Liver (tissue), 9 donors: Measurements from ENCODE around the gene SMIM35. TPM values are rescaled to one million over a fixed set of nuclear protein-coding genes. Genes with fewer than 3 reads are reported as not detected.

Source experiments
- DNase-seq: peaks from one replicate; pipeline ENCODE4 v3.0.0-alpha.2; 2017; ENCODE audit warnings: low spot score
- H3K27ac ChIP-seq, 2 donors: one replicate each; pipeline ENCODE4 v1.7.0; 2013; ENCODE audit warnings: inconsistent platforms in 2 of 2, low read length in 2 of 2, control low read depth in 1 of 2, low read depth in 1 of 2, mild to moderate bottlenecking in 1 of 2
- H3K27me3 ChIP-seq, 4 donors: one replicate each; pipeline versions ENCODE4 v1.6.1 to v1.7.0; 2013; ENCODE audit warnings: low read length in 3 of 4, inconsistent platforms in 1 of 4, mild to moderate bottlenecking in 1 of 4, moderate library complexity in 1 of 4; ENCODE audit not compliant: control insufficient read depth in 4 of 4, insufficient read depth in 4 of 4
- H3K36me3 ChIP-seq, 4 donors: one replicate each; pipeline versions ENCODE4 v1.6.1 to v1.7.0; 2013; ENCODE audit warnings: low read length in 3 of 4, mild to moderate bottlenecking in 3 of 4, low read depth in 1 of 4, moderate library complexity in 1 of 4; ENCODE audit not compliant: control insufficient read depth in 4 of 4, insufficient read depth in 3 of 4
- H3K4me1 ChIP-seq, 4 donors: one replicate each; pipeline versions ENCODE4 v1.6.1 to v1.7.0; 2013; ENCODE audit warnings: low read length in 3 of 4, mild to moderate bottlenecking in 3 of 4, moderate library complexity in 1 of 4; ENCODE audit not compliant: control insufficient read depth in 4 of 4, insufficient read depth in 4 of 4
- H3K4me3 ChIP-seq, 3 donors: one replicate each; pipeline versions ENCODE4 v1.6.1 to v1.7.0; 2013; ENCODE audit warnings: low read length in 3 of 3, control low read depth in 1 of 3, low read depth in 1 of 3, mild to moderate bottlenecking in 1 of 3
- H3K9ac ChIP-seq, 2 donors: one replicate each; pipeline ENCODE4 v1.7.0; 2013; ENCODE audit warnings: low read length in 2 of 2, mild to moderate bottlenecking in 2 of 2, moderate library complexity in 2 of 2, control low read depth in 1 of 2, low read depth in 1 of 2
- H3K9me3 ChIP-seq, 4 donors: one replicate each; pipeline versions ENCODE4 v1.6.1 to v1.7.0; 2013; ENCODE audit warnings: low read length in 3 of 4; ENCODE audit not compliant: control insufficient read depth in 4 of 4
- EGR1 ChIP-seq, 2 donors: IDR thresholded peaks; 2 replicates each; pipeline ENCODE4 v1.6.1; 2016 to 2018; ENCODE audit warnings: antibody characterized with exemption in 2 of 2, low read depth in 2 of 2
- FOXA2 ChIP-seq: IDR thresholded peaks from 2 replicates; pipeline ENCODE4 v1.6.1; 2016; ENCODE audit warnings: antibody characterized with exemption
- GABPA ChIP-seq, 2 donors: IDR thresholded peaks in 1 of 2; conservative IDR thresholded peaks in 1 of 2; 2 replicates each; pipeline ENCODE4 v1.6.1; 2016; ENCODE audit warnings: antibody characterized with exemption in 2 of 2, mild to moderate bottlenecking in 1 of 2, moderate library complexity in 1 of 2
- HNF4A ChIP-seq, 2 donors: conservative IDR thresholded peaks; 2 replicates each; pipeline ENCODE4 v1.6.1; 2016; ENCODE audit warnings: antibody characterized with exemption in 2 of 2, mild to moderate bottlenecking in 2 of 2
- HNF4G ChIP-seq: IDR thresholded peaks from 2 replicates; pipeline ENCODE4 v1.6.1; 2016; ENCODE audit warnings: antibody characterized with exemption
- JUND ChIP-seq, 2 donors: IDR thresholded peaks; 2 replicates each; pipeline ENCODE4 v1.6.1; 2016; ENCODE audit warnings: antibody characterized with exemption in 2 of 2
- NR2F2 ChIP-seq: IDR thresholded peaks from 2 replicates; pipeline ENCODE4 v1.6.1; 2016; ENCODE audit warnings: antibody characterized with exemption
- RAD21 ChIP-seq, 2 donors: IDR thresholded peaks; 2 replicates each; pipeline ENCODE4 v1.6.1; 2016; ENCODE audit warnings: antibody characterized with exemption in 2 of 2, mild to moderate bottlenecking in 2 of 2
- RXRA ChIP-seq, 2 donors: IDR thresholded peaks; 2 replicates each; pipeline ENCODE4 v1.6.1; 2017 to 2018; ENCODE audit warnings: antibody characterized with exemption in 2 of 2, mild to moderate bottlenecking in 1 of 2
- SP1 ChIP-seq: IDR thresholded peaks from 2 replicates; pipeline ENCODE4 v1.6.1; 2018; ENCODE audit warnings: antibody characterized with exemption, mild to moderate bottlenecking
- TAF1 ChIP-seq: conservative IDR thresholded peaks from 2 replicates; pipeline ENCODE4 v1.6.1; 2016; ENCODE audit warnings: antibody characterized with exemption, mild to moderate bottlenecking
- WGBS: extraction: QIAGEN DNeasy Blood & Tissue Kit; methylation state at CpG from one replicate; pipeline ENCODE4 v1.1.7; 2013; 5-methylcytosine and 5-hydroxymethylcytosine counted together
- polyA plus RNA-seq, 2 donors: library from polyadenylated mRNA; stranded (reverse) in 1 of 2; unstranded in 1 of 2; fragments of 200-250 nt in 1 of 2; fragments of >200 nt in 1 of 2; fragmentation: Nextera tagmentation in 1 of 2; extraction: Ambion mirVana in 1 of 2; gene quantifications; one replicate each; pipeline versions ENCODE4 v1.2.1 to v1.2.3, GENCODE V29; 2013 to 2015
- total RNA-seq, 2 donors: library from RNA; depleted of rRNA; stranded (reverse); fragments of >200 nt; gene quantifications; one replicate each; pipeline ENCODE4 v1.2.3, GENCODE V29; 2014
- TF ChIP-seq, protein P1 (sequence below): IDR thresholded peaks from 2 replicates; pipeline ENCODE4 v1.6.1; 2016; ENCODE audit warnings: antibody characterized with exemption
- TF ChIP-seq, protein P2 (sequence below): fragments of 150-350 bp; IDR thresholded peaks from 2 replicates; pipeline ENCODE4 v1.5.1; 2017; ENCODE audit warnings: improper control_type of control experiment, low read depth, low read length; ENCODE audit not compliant: missing input control
- donor health status: healthy.
- donor health status: healthy.
- donor health status: healthy.
- donor health status: healthy.
- donor health status: healthy.

Gene SMIM35
- total and polyA plus RNA-seq, 4 donors, result 0.07 TPM; not detected in 3

- Histone ChIP-seq H3K9ac (no peak overlapping the region), H3K4me1 (no peaks in the 10 kb centered on the region), H3K36me3 (no peaks in the 10 kb centered on the region), H3K9me3 (peaks cover 0 to 6% (median 0%) of the 10 kb centered on the region in 4 donors), H3K4me3 (no peak overlapping the region), H3K27ac (no peak overlapping the region), H3K27me3 (no peaks in the 10 kb centered on the region)
- 79% methylated on average over 2 of the region's 2 CpGs for WGBS
- no peak for DNase-seq
- TF ChIP-seq EGR1 (IDR thresholded peaks at IDR 0.05; ENCODE audit: low read depth in 2 of 2), result no peak
- TF ChIP-seq GABPA (IDR thresholded peaks at IDR 0.05 in 1 of 2, conservative IDR thresholded peaks at IDR 0.05 in 1 of 2), result no peak
- TF ChIP-seq, protein P1, sequence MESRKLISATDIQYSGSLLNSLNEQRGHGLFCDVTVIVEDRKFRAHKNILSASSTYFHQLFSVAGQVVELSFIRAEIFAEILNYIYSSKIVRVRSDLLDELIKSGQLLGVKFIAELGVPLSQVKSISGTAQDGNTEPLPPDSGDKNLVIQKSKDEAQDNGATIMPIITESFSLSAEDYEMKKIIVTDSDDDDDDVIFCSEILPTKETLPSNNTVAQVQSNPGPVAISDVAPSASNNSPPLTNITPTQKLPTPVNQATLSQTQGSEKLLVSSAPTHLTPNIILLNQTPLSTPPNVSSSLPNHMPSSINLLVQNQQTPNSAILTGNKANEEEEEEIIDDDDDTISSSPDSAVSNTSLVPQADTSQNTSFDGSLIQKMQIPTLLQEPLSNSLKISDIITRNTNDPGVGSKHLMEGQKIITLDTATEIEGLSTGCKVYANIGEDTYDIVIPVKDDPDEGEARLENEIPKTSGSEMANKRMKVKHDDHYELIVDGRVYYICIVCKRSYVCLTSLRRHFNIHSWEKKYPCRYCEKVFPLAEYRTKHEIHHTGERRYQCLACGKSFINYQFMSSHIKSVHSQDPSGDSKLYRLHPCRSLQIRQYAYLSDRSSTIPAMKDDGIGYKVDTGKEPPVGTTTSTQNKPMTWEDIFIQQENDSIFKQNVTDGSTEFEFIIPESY, result no peak
- TF ChIP-seq, protein P2, sequence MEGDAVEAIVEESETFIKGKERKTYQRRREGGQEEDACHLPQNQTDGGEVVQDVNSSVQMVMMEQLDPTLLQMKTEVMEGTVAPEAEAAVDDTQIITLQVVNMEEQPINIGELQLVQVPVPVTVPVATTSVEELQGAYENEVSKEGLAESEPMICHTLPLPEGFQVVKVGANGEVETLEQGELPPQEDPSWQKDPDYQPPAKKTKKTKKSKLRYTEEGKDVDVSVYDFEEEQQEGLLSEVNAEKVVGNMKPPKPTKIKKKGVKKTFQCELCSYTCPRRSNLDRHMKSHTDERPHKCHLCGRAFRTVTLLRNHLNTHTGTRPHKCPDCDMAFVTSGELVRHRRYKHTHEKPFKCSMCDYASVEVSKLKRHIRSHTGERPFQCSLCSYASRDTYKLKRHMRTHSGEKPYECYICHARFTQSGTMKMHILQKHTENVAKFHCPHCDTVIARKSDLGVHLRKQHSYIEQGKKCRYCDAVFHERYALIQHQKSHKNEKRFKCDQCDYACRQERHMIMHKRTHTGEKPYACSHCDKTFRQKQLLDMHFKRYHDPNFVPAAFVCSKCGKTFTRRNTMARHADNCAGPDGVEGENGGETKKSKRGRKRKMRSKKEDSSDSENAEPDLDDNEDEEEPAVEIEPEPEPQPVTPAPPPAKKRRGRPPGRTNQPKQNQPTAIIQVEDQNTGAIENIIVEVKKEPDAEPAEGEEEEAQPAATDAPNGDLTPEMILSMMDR, result no peak
- TF ChIP-seq FOXA2, result no peak
- no peak for TF ChIP-seq RXRA (IDR thresholded peaks at IDR 0.05)
Observed at GRCh38 chr11:118018401-118018800, 68.4 kb downstream of the SMIM35 start.

- no peak overlapping the region for H3K27ac ChIP-seq
- DNase-seq, result no peak
- 71% methylated on average over 4 of the region's 4 CpGs for WGBS
- H3K9me3 ChIP-seq, result peaks cover 0 to 6% (median 0%) of the 10 kb centered on the region in 4 donors
- TF ChIP-seq, protein P2, result no peak
- TF ChIP-seq HNF4A (conservative IDR thresholded peaks at IDR 0.05) (no peak), HNF4G (no peak), NR2F2 (no peak), JUND (IDR thresholded peaks at IDR 0.05) (no peak)
- no peaks in the 10 kb centered on the region for H3K27me3 ChIP-seq
- no peaks in the 10 kb centered on the region for H3K4me1 ChIP-seq
- H3K4me3 ChIP-seq, result no peak overlapping the region
- H3K36me3 ChIP-seq, result no peaks in the 10 kb centered on the region
- no peak overlapping the region for H3K9ac ChIP-seq
Observed at GRCh38 chr11:118017631-118018315, 69.0 kb downstream of the SMIM35 start.

DNA sequence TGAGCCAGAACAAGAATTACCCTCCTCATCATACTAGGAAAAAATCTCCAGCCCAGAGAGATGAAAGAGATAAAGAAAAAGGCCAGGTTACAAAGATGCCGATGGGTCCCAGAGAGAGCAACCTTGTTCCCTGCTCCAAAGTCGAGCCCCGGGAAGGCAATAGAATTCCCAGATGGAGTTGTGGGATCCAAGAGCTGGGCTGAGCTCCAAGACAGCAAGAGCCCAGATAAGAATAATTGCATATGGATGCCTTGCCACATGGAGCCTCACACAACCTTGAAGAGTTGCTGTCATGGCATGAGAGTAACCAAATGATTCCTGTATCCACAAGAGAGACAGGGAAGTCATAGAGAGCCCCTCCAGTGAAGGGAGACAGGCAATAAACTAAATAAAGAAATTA lies 69.7 kb downstream of the SMIM35 start:
- no peak overlapping the region for H3K27ac ChIP-seq
- no peaks in the 10 kb centered on the region for H3K36me3 ChIP-seq
- TF ChIP-seq EGR1 (IDR thresholded peaks at IDR 0.05; ENCODE audit: low read depth in 2 of 2), result no peak
- no peak for TF ChIP-seq SP1
- TF ChIP-seq TAF1, result no peak
- no peak for TF ChIP-seq RAD21 (IDR thresholded peaks at IDR 0.05)
- no peak for TF ChIP-seq JUND (IDR thresholded peaks at IDR 0.05)
- no peak for TF ChIP-seq HNF4G
- H3K4me1 ChIP-seq, result no peaks in the 10 kb centered on the region
- peaks cover 0 to 6% (median 0%) of the 10 kb centered on the region in 4 donors for H3K9me3 ChIP-seq
- WGBS, result 74% methylated on average over 3 of the region's 3 CpGs
- no peaks in the 10 kb centered on the region for H3K27me3 ChIP-seq
- H3K4me3 ChIP-seq, result no peak overlapping the region
- no peak overlapping the region for H3K9ac ChIP-seq
- no peak for DNase-seq
